IPS DF 4.7 (cell line): ENCODE measurements around the gene ECE1.
A peak's percentile ranks its signal among the peaks of the same experiment; 100 is the strongest.

ENCODE experiments used
- DNase-seq: peaks from one replicate; pipeline ENCODE4 v3.0.0-alpha.2; 2013; ENCODE audit warnings: low spot score; ENCODE audit errors: extremely low read depth

ECE1 gene

DNA sequence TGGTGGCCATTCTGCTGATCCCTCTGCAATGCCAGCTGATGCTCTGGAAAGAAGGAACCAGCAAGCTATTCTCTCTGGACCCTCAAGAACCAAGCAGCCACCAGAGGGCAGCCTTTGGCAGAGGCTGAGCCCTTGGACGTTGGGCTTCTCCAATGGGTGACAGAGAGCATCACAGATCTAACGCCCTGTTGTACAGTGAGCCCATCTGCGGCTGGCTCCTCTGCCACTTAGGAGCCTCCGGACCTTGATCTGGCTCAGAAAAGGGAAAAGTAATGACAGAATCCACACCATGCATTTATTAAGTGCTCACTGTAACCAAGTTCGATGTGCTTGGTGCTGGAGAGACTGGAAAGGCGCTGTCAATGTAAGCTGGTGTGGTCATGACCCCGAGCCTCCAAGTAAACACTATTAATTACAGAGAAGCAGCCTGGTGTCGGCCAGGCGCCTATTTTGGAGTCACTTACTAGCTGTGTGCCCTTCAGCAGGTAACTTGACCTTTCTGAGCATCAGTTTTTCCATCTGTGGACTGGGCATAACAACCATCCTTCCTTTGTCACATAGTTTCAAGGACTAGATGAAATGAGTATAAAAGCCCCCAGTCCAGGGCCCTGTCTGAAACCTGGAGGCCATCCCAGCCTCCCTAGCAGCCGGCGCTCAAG is 34.9 kb downstream of the ECE1 start:
- DNase-seq = peak; percentile 82

DNA sequence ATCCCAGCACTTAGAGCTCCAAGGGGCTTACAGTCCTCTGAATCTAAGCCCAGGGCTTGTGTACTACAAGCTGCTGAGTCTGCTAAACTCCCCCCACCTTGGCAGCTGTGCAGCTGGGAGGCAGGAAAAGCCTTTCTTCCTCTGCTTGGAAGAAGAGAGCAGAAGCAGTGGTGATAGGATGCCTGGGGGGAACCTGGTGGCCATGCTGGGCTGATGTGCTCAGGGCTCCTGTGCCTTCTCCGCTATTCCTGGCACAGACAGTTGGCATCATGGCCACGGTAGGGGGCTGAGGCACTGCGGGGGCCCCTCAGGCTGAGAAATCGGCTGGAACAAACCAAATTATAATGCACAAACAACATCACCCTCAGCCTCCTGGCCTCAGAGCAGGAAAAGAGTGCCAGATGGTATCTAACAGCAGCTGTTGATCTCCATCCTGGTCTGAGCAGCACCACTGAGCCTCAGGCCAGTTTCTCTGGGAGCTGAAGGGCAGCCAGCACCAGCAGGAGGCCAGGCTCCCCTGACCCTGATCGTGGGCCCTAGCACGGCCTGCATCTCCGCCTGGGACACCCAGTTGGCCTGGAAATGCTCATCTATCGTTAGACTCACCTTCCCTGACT is 35.8 kb downstream of the ECE1 start:
- no peak for DNase-seq

DNA sequence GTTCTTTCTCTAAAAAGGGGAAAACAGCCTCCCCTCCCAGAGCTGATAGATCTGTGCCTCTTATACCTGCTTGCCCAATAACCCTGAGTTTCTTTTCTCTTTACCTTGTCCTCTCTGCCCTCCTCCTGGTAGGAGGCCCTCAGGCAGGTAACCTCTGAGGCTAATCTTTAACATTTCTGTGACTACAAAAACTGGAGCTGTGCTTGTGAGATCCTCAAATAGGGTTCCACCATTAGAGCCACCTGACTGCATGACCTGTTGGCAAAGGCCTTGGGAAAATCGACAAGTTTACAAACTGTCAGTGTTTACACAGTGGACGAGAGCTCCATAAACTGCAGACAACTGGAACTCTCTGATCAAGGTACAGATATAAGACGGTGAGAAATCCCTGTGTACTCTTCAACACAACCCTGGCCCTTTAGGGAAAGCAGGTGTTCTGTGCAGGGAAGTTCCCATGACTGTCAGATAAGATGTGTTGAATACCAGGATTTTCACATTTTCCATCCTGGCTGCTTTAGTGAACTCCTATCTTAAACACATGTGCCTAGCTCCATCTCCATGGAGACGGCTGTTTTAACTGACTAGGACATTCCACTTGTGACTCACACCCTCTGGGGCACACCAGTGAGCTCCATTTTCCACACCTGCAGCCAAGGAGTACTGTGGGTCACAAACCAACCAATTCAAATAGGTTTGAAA is 38.3 kb downstream of the ECE1 start:
- no peak for DNase-seq

DNA sequence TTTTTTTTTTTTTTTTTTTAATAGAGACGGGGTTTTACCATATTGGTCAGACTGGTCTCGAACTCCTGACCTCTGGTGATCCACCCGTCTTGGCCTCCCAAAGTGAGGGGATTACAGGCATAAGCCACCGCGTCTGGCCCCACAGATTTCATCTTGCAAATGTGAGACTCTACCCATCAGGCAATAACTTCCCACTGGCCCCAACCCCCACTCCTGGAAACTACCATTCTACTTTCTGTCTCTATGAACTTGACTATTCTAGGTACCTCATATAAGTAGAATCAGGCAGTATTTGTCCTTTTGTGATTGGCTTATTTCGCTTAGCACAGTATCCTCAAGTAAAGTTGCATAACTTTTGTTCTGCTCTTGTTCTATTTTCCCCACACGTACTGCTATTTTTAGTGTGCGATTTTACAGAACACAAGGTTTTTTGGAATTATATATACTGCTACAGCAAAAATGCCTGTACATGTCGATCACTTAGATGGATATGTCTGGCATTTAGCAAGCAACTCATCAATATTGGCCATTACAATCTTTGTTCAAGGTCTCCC is 40.2 kb downstream of the ECE1 start:
- no peak for DNase-seq

DNA sequence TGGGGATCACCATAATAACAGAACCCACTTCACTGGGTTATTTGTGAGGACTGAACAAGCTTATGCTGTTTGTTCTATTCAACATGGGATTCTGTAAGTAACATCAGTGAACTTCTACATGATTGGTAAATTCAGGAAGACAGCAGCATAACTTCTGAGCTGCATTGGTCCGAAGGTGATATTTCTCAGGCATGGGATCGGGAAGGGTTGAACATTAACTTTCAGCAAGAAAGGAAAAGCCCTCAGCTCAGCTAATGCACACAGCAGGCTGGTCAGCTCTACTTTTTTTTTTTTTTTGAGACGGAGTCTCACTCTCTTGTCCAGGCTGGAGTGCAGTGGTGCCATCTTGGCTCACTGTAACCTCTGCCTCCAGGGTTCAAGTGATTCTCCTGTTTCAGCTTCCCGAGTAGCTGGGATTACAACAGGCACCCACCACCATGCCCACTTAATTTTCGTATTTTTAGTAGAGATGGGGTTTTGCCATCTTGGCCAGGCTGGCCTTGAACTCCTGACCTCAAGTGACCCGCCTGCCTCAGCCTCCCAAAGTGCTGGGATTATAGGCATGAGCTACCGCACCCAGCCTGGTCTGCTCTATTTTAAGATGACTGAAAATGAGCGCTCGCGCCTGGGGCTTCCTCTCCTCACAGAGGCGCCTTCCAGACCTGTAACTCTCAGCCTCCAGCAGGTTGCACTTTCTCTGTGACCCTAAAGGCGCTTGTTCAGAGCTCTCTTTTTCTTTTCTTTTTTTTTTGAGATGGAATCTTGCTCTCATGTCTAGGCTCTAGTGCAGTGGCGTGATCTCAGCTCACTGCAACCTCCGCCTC is 42.2 kb downstream of the ECE1 start:
- DNase-seq = no peak

DNA sequence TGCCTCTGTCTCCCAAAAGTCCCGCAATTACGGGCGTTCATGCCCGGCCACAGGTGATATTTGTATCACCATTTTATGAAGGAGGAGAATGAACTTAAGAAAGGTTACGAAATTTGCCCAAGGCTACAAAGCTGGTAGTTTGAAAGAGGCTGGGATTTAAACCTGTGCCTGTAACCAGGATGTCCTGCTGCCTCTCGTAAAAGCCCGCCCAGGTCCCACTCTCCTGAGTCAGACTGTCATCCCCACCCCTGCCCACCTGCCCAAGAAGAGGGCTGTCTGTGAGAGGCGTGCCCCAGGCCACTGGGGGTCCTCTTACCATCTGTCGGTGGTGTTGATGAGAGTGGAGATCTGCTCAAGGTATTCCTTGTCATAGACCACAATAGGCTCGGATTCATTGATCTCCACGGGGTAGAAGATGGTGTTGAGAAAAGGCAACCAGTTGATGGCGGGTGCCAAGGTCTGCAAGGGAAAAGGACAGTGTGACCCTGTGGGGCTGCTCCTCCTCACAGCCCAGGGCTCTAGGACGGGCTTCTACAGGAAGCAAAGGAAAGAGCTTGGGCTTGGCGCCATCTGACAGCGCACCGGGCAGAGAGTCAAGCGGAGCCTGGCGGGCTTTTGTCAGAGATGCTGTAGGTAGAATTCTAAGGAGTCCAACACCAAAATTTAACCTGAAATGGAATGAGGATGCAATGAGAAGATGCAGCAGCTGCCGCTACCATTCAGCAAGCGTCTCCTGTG is 43.2 kb downstream of the ECE1 start:
- no peak for DNase-seq

DNA sequence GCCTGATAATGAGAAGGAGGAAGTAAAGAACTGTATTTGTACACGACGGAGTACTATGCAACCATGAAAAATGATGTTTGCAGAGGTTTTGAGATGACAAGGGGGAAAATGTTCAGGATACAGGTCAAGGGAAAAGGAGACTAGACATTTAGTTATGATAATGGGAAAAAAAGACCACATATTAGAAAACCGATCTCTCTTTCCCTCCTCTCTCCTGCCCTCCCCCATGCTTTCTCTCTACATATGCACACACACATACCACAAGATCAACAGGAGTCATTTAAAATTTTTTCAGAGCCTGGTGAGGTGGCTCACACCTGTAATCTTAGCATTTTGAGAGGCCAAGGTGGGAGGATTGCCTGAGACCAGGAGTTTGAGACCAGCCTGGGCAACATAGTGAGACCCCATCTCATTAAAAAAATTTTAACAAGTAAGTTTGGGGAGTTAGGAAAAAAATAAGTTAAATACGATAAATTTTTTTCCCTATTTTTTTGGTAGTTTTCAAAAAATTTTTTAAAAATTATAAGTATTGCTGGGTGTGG is 44.5 kb downstream of the ECE1 start:
- DNase-seq = no peak

DNA sequence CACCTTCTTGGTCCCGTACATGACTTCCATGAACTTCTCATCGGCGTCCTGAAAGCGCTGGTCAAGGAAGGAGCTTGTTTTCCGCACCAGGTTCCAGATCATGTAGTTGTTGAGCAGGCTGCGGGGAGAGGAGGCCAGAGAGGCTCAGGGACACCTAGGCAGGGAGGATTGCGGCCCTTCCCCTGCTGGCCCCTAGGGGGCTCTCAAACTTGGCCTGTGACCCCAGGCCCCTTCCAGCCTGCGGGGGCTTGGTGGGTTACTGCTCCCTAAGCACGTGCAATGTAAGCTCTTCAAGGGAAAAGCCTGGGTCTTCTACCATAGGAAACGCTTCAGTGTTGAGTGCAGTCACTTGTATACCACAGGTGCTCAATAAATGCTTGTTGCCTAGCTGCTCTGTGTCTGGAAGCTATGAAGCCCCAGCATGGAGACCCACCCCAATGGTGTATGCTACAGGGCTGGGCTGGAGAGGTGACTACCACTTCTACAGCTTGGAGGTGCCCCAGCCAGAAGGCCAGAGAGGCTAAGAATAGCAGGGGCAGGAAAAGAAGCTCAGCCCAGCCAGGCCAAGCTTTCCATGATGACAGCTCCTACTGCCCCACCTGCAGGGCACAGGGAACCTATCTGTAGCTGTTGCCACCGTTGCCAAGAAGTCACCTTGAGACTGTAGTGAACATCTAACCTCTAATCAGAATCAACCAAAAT is 45.1 kb downstream of the ECE1 start:
- DNase-seq = no peak

DNA sequence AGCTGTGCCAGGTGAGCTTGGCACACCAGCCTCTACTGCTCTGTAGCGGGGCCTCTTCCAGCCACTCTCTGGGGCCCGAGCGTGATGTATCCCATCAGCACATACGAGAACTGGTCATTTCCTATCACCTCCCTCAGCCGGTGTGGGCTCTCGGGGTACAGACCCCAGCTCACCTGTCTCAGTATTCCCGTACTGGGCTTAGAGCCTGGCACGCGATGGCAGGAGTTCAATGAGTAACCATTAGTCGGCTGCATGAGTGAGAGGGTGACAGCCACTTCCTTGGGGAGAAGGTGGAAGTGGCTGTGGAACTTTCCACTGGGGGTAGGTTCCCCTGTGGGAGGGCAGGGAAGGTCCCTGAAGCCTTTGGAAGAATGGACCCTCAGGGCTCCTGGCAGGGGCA is 46.1 kb downstream of the ECE1 start:
- DNase-seq = no peak

DNA sequence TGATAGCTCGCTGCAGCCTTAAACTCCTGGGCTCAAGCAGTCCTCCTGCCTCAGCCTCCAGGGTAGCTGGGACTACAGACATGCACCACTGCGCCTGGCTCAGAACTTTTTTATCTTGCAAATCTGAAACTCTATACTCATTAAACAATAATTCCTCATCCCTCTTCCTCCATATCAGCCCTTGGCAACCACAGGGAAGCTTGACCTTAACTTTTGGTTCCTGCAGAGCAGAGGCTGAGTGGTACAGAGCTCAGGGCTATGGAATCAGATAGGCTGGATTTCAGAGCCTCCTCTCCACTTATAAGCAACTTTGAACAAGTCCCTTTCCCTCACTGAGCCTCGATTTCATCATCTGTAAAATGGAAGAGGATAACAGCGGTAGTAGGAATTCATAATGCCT is 47.4 kb downstream of the ECE1 start:
- DNase-seq = no peak

DNA sequence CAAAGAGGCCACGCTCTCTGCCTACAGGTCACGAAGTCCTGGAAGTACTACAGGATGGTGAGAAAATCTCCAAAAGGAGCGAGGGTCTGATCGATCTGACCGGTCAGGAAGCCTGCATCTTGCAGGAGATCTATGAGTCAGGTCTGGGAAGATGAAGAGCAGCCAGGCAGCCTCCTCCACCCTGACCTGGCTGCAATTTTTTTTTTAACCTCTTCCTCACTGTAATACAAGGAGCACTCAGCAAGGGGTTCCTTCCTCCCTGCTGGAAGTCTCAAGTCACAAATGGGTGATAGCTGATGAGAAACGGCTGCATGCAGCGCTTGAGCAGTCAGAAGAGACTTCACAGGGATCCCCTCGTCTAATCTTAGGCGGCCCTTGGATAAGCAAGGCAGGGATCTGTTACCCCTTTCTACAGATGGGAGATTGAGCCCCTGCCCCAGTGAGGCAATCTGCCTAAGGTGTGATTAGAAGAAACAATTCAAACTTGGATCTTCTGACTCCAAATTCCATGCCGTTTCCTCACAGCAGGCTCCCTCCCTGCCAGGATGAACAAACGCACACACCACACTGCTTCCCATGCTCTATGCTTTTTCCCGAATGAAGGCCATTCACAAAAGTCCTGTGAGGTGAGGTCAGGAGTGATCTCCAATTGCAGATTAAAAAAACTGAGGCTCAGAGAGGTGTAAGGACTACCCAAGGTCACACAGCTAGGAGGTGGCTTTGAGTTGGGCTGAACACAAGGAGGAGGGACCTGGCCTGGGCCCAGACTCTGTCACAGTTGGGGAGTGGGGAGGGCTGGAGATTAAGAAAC is 48.3 kb downstream of the ECE1 start:
- DNase-seq = no peak

DNA sequence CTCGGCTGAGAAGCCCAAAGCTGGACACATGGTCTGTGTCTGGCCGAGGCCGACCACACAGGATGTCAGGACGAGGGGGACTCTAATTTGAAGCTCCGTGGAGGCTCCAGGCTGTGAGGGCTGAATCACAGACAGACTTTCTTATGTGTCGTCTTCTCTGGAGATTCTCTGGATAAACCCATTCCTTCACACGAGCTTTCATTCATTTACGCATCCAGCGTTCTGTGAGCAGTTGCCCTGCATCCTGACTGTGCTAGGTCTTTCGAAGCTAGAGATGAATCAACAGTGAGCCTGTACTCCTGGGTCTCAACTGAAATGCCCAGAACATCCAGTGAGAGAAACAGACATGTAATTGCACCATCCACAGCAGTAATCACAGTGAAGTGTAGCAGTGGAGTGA is 49.6 kb downstream of the ECE1 start:
- DNase-seq = no peak

DNA sequence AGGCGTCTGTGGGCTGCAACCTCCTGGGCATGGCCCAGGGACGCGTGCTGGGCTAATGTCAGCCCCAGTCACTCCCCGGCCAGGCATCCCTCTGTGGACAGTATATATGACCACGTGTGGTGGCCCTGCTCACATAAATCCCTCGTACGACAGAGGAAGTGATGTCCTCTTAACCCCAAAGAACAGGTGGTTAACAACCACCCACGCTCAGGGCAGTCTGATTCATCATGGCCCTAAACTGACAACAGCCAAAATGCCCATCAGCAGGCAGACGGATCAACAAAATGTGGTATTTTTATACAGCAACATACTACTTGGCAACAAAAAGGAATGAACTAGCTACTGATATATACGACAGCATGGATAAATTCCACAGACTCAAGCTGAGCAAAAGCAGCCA is 51.0 kb downstream of the ECE1 start:
- no peak for DNase-seq

DNA sequence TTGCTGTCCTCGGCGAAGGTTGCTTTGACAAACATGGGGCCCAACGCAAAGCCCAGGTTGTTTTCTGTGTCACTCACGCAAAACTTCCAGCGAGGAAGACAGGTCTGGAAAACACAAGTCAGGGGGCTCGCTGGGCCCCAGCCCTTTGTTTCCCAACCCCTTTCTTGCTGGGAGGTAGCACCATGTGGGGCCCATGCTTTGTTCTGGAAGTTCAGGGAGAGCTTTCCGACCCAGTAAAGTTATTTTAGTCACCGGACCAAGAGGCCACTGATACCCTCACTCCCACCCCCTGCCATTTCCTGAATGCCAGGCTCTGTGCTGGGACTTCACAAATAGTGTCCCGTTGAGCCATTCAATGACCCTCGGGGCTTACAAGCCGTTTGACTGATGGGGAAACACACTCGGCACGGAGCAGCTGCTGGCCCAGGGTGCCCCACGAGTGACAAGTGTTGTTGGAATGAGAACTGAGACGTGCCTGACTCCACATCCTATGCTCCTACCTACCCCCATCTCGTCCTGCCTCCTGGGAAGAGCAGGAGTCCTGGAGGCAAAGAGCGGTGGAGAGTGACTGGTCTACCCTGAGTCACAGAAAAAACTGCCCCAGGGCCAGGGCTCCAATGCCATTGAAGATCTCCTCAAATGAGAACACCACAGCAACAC is 52.0 kb downstream of the ECE1 start:
- no peak for DNase-seq

DNA sequence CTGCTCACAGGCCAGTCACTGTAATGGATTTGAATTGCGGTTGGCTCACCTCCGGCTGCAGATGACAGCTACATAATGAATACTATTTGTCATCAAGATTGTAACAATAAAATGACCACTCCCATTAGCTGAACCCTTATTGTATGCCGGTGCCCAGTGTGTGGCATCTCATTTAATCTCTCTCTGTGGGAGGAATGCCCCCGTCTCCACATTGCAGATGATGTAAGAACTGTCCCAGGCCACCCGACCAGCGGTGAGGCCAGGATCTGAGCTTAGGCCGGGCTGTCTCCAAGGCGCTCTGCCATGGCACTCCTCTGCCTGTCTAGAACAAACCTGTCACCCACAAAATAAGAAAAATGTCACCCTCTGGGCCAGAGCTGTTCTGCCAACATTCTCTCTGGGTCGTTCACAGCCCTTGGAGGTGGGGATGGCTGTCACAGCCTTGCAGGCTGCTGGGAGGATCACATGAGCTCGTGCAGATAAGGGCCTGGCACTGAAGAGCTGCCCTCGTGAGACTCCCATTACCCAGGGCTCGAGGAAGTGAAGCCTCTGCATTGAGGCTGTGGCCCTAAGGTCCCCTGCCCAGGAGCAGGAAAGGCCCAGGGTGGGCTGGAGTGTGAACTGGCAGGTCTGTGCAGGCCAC is 52.7 kb downstream of the ECE1 start:
- no peak for DNase-seq

DNA sequence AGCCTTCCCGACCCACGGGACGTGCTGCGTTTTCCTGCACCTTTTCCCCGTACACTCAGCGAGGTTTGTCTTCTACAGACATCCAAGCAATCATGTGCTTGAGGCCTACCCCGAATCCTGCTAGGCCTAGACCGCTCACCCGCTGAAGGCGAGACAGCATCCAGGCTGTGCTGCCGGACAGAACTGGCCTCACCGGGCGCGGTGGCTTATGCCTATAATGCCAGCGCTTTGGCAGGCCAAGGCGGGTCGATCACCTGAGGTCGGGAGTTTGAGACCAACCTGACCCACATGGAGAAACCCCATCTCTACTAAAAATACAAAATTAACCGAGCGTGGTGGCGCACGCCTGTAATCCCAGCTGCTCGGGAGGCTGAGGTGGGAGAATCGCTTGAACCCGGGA is 54.1 kb downstream of the ECE1 start:
- DNase-seq = no peak

DNA sequence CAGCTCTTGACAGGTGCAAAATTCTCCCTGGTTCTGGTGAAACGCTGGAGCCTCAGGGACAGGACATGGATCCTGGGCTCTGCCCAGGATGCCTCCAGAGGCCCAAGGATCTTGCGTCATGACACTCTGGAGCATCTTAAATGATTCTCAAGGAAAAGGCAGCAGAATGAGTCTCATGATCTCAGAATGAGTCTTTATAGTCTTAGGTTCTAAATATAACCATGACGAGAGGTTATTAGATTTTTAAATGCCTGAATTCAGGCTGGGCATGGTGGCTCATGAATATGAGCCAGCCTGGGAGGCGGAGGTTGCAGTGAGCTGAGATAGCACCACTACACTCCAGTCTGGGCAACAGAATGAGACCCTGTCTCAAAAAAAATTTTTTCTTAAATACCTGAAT is 55.5 kb downstream of the ECE1 start:
- DNase-seq = no peak

DNA sequence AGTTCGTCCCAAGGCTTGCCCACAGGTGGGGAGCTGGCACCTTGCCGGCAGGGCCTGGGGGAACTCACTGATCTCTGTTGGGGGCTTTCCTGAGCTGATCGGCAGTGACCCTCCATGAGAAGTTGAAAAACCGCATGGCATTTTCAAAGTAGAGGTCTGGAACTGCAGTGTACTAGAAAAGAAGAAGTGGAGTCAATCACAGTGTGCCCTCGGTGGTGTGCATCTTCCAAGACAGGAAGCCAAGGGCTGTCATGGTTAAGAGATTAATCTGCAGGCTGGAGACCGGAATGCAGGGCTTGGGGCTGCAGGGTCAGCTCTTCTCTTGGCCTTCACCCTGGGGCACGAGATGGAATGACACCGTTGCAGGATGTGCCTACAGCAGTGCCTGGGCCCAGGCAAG is 56.8 kb downstream of the ECE1 start:
- DNase-seq = no peak
